HCT116 (cell line): ENCODE results near the gene MGAT4A. TPM values are rescaled to one million over a fixed set of nuclear protein-coding genes. Genes with fewer than 3 reads are reported as not detected.

ENCODE experiments used
- ATAC-seq: fragments of 200-7000 bp; cut with Tn5 transposase; 2 replicates; pipeline ENCODE4 v1.9.1; 2020; ENCODE audit warnings: mild to moderate bottlenecking, moderate library complexity
- BruUV-seq: library from RNA; stranded (reverse); fragments of 400-500 nt; replicated peaks from 2 replicates; lab custom pipeline; 2021; lab: Mats Ljungman, UMichigan
- CTCF ChIA-PET: fragments of 300-600 bp; sonication (Branson Sonifier 250); formaldehyde crosslinking; loops from one replicate; lab custom pipeline; 2021; ENCODE audit warnings: antibody characterized with exemption; lab: Charles Lee
- POLR2A ChIA-PET: fragments of 300-600, 350-600 bp; sonication (Branson Sonifier 250); formaldehyde crosslinking; loops from one replicate; lab custom pipeline; 2021; ENCODE audit warnings: antibody characterized with exemption; lab: Charles Lee
- RAD21 ChIA-PET, 2 experiments: fragments of 300-600 bp; sonication (Branson Sonifier 250); formaldehyde crosslinking; loops; one replicate each; lab custom pipeline; 2023; ENCODE audit warnings: low total read pairs in 2 of 2; ENCODE audit not compliant: uncharacterized antibody in 2 of 2, unreplicated experiment in 2 of 2, low non-redundant PET in 1 of 2; lab: Charles Lee
- DNase-seq: peaks from one replicate; pipeline ENCODE4 v3.0.0-alpha.2; 2010; ENCODE audit warnings: low read depth, low spot score
- H2AFZ ChIP-seq: fragments of 200-600 bp; shearing (Covaris generic), sonication (generic); 2 replicates; pipeline ENCODE4 v1.6.1; 2017; ENCODE audit warnings: low read depth, mixed run types, mixed read lengths, antibody characterized with exemption, low read length; ENCODE audit not compliant: poor library complexity, severe bottlenecking
- H3K27ac ChIP-seq: 2 replicates; pipeline ENCODE4 v1.5.1; 2012; ENCODE audit warnings: low read depth, low read length
- H3K27me3 ChIP-seq: fragments of 200-600 bp; sonication (generic); 2 replicates; pipeline ENCODE4 v1.6.1; 2016; ENCODE audit warnings: mixed run types, low read length, mixed read lengths; ENCODE audit not compliant: insufficient read depth
- H3K36me3 ChIP-seq, 2 experiments: fragments of 200-500 bp in 1 of 2; fragments of 200-600 bp in 1 of 2; sonication (Bioruptor generic) in 1 of 2; sonication (generic) in 1 of 2; 2 replicates each; pipeline versions ENCODE4 v1.5.1 to v1.6.1; 2014 to 2016; ENCODE audit warnings: low read length in 2 of 2, inconsistent platforms in 1 of 2, mixed read lengths in 1 of 2, mixed run types in 1 of 2; ENCODE audit not compliant: insufficient read depth in 2 of 2, control insufficient read depth in 1 of 2
- H3K4me1 ChIP-seq, 2 experiments: fragments of 200-600 bp in 1 of 2; sonication (generic) in 1 of 2; 2 replicates each; pipeline versions ENCODE4 v1.5.1 to v1.6.1; 2012 to 2017; ENCODE audit warnings: low read length in 2 of 2, inconsistent platforms in 1 of 2, mild to moderate bottlenecking in 1 of 2, mixed read lengths in 1 of 2, mixed run types in 1 of 2, moderate library complexity in 1 of 2; ENCODE audit not compliant: insufficient read depth in 2 of 2, control insufficient read depth in 1 of 2
- H3K4me2 ChIP-seq: fragments of 200-600 bp; sonication (generic); 2 replicates; pipeline ENCODE4 v1.6.1; 2017; ENCODE audit warnings: mixed run types, low read length, mixed read lengths
- H3K4me3 ChIP-seq, 2 experiments: fragments of 200-600 bp in 1 of 2; sonication (generic) in 1 of 2; replicated peaks in 1 of 2; 2 replicates each; pipeline ENCODE4 v1.5.1; 2011 to 2016; ENCODE audit warnings: low read length in 2 of 2, control low read depth in 1 of 2, low read depth in 1 of 2, mild to moderate bottlenecking in 1 of 2, mixed read lengths in 1 of 2, mixed run types in 1 of 2
- H3K79me2 ChIP-seq: fragments of 200-600 bp; sonication (generic); 2 replicates; pipeline ENCODE4 v1.6.1; 2017; ENCODE audit warnings: mild to moderate bottlenecking, mixed run types, low read length, moderate library complexity, mixed read lengths; ENCODE audit not compliant: insufficient read depth
- H3K9ac ChIP-seq: fragments of 200-600 bp; sonication (generic); 2 replicates; pipeline ENCODE4 v1.6.1; 2016; ENCODE audit warnings: low read length, mixed read lengths
- H3K9me2 ChIP-seq: fragments of 200-600 bp; sonication (generic), shearing (Covaris generic); 2 replicates; pipeline ENCODE4 v1.6.1; 2017; ENCODE audit warnings: mixed run types, mild to moderate bottlenecking, moderate library complexity; ENCODE audit not compliant: insufficient read depth
- H3K9me3 ChIP-seq, 2 experiments: fragments of 200-500 bp in 1 of 2; fragments of 200-600 bp in 1 of 2; sonication (Bioruptor generic) in 1 of 2; sonication (generic) in 1 of 2; 2 replicates each; pipeline ENCODE4 v1.6.1; 2014 to 2017; ENCODE audit warnings: low read length in 2 of 2, mixed read lengths in 2 of 2, inconsistent platforms in 1 of 2, low read depth in 1 of 2, mild to moderate bottlenecking in 1 of 2, mixed run types in 1 of 2, moderate library complexity in 1 of 2; ENCODE audit not compliant: control insufficient read depth in 1 of 2, insufficient read depth in 1 of 2
- H4K20me1 ChIP-seq: fragments of 200-600 bp; sonication (generic), shearing (Covaris generic); 2 replicates; pipeline ENCODE4 v1.6.1; 2017; ENCODE audit warnings: mixed run types, mild to moderate bottlenecking, moderate library complexity; ENCODE audit not compliant: insufficient read depth
- CBX3 ChIP-seq: IDR thresholded peaks from 2 replicates; pipeline ENCODE4 v1.6.1; 2012; ENCODE audit warnings: low read depth
- CEBPB ChIP-seq: IDR thresholded peaks from 2 replicates; pipeline ENCODE4 v1.6.1; 2012; ENCODE audit warnings: low read depth
- EZH2 ChIP-seq: fragments of 200-600 bp; sonication (generic); IDR thresholded peaks from 2 replicates; pipeline ENCODE4 v1.6.1; 2017; ENCODE audit warnings: antibody characterized with exemption, mixed run types
- FOSL1 ChIP-seq: IDR thresholded peaks from 2 replicates; pipeline ENCODE4 v1.6.1; 2012; ENCODE audit warnings: low read depth
- RAD21 ChIP-seq: IDR thresholded peaks from 2 replicates; pipeline ENCODE4 v1.6.1; 2012; ENCODE audit warnings: low read depth, mild to moderate bottlenecking
- SIN3A ChIP-seq: IDR thresholded peaks from 2 replicates; pipeline ENCODE4 v1.6.1; 2012; ENCODE audit warnings: low read depth
- SP1 ChIP-seq: IDR thresholded peaks from 2 replicates; pipeline ENCODE4 v1.6.1; 2012; ENCODE audit warnings: low read depth
- SRF ChIP-seq: IDR thresholded peaks from 2 replicates; pipeline ENCODE4 v1.6.1; 2012; ENCODE audit warnings: low read depth
- TCF7L2 ChIP-seq: IDR thresholded peaks from 2 replicates; pipeline ENCODE4 v1.7.0; 2011; ENCODE audit warnings: borderline replicate concordance, inconsistent platforms; ENCODE audit not compliant: insufficient read depth, insufficient read length; ENCODE audit errors: extremely low read depth
- YY1 ChIP-seq: IDR thresholded peaks from 2 replicates; pipeline ENCODE4 v1.6.1; 2011; ENCODE audit warnings: low read length, low read depth, moderate library complexity, mild to moderate bottlenecking; ENCODE audit not compliant: insufficient replicate concordance; ENCODE audit errors: extremely low read depth
- ZFX ChIP-seq: fragments of 450-650 bp; IDR thresholded peaks from 2 replicates; pipeline ENCODE4 v1.6.1; 2017
- intact Hi-C: fragments of 100-400 bp; cut with micrococcal nuclease; formaldehyde crosslinking; loops from 2 replicates; pipeline ENCODE4 v1.10.0; 2022
- total RNA-seq: library from RNA; stranded (reverse); gene quantifications from one replicate; pipeline ENCODE4 v1.2.1, GENCODE V29; 2021; ENCODE audit not compliant: unreplicated experiment
- TF ChIP-seq, protein P1 (sequence below): IDR thresholded peaks from 2 replicates; pipeline ENCODE4 v1.6.1; 2012
- TF ChIP-seq, protein P2 (sequence below): IDR thresholded peaks from 2 replicates; pipeline ENCODE4 v1.6.1; 2011; ENCODE audit warnings: mild to moderate bottlenecking, low read length, moderate library complexity; ENCODE audit not compliant: insufficient replicate concordance; ENCODE audit errors: extremely low read depth
- TF ChIP-seq, protein P3 (sequence below): IDR thresholded peaks from 2 replicates; pipeline ENCODE4 v1.6.1; 2012; ENCODE audit warnings: low read depth
- TF ChIP-seq, protein P4 (sequence below), 3 experiments: fragments of 200-600 bp in 1 of 3; sonication (generic) in 1 of 3; IDR thresholded peaks in 2 of 3; conservative IDR thresholded peaks in 1 of 3; 2 replicates each; pipeline ENCODE4 v1.5.1; 2012 to 2017; ENCODE audit warnings: low read depth in 2 of 3, low read length in 2 of 3, antibody characterized with exemption in 1 of 3, borderline replicate concordance in 1 of 3, control low read depth in 1 of 3, mild to moderate bottlenecking in 1 of 3, mixed read lengths in 1 of 3, mixed run types in 1 of 3, moderate library complexity in 1 of 3; ENCODE audit not compliant: insufficient read depth in 1 of 3
- TF ChIP-seq, protein P5 (sequence below): IDR thresholded peaks from 2 replicates; pipeline ENCODE4 v1.6.1; 2012

The MGAT4A gene
- total RNA-seq, 1 experiment from 2014 or later, result 10.2 TPM

DNA sequence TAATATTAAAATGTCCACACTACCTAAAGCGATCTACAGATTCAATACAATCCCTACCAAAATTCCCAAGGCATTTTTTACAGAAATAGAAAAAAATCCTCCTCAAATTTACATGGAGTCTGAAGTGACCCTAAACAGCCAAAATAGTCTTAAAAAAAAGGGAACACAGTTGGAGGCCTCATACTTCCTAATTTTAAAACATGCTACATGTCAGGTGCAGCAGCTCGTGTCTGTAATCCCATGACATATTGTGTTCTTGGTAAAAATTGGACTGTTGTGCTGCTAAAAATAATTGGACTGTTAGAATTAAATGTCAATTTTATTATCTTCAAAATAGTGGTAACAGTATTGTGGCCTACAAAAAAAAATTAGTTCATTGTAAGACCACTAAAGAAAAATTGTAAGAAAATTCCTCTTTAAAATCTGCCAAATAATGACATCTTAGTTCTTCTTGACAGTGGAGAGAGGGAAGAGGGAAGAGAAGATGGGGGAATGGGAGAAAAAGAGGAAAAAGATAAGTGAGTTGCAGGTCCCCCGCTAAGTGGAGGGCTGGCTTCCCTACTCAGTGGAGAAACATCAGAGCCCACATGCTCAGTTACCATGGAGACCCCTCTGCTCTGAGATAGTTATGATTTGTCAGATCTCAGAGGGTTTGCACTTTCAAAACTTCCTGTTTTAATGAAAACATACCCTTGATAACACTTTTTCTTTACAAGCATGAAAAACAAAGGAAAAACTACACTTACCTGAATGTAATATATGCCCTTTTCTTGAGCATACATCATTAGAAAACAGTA is 76.0 kb downstream of the MGAT4A start:
- Histone ChIP-seq H3K79me2 (no peaks in the 10 kb centered on the region), H3K4me1 (no peaks in the 10 kb centered on the region), H3K9me3 (no peaks in the 10 kb centered on the region), H3K4me3 (no peak overlapping the region), H3K27me3 (no peaks in the 10 kb centered on the region), H3K9ac (no peak overlapping the region), H2AFZ (no peak overlapping the region), H3K4me2 (no peak overlapping the region), H3K27ac (no peak overlapping the region), H3K36me3 (no peaks in the 10 kb centered on the region), H4K20me1 (no peaks in the 10 kb centered on the region)
- DNase-seq (no peak), ATAC-seq (no peak)
- BruUV-seq, result no TSS peak
- intact Hi-C loops, result no loop called here
- CTCF ChIA-PET, result no interaction called here
- RAD21 ChIA-PET, result no interaction called here
- POLR2A ChIA-PET, result no interaction called here
- TF ChIP-seq SRF (no peak), YY1 (no peak), CBX3 (no peak), SP1 (no peak), EZH2 (no peak), CEBPB (no peak), ZFX (no peak), SIN3A (no peak), RAD21 (no peak), FOSL1 (no peak), TCF7L2 (no peak)
- TF ChIP-seq, protein P1, sequence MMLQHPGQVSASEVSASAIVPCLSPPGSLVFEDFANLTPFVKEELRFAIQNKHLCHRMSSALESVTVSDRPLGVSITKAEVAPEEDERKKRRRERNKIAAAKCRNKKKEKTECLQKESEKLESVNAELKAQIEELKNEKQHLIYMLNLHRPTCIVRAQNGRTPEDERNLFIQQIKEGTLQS, result no peak
- TF ChIP-seq, protein P2, sequence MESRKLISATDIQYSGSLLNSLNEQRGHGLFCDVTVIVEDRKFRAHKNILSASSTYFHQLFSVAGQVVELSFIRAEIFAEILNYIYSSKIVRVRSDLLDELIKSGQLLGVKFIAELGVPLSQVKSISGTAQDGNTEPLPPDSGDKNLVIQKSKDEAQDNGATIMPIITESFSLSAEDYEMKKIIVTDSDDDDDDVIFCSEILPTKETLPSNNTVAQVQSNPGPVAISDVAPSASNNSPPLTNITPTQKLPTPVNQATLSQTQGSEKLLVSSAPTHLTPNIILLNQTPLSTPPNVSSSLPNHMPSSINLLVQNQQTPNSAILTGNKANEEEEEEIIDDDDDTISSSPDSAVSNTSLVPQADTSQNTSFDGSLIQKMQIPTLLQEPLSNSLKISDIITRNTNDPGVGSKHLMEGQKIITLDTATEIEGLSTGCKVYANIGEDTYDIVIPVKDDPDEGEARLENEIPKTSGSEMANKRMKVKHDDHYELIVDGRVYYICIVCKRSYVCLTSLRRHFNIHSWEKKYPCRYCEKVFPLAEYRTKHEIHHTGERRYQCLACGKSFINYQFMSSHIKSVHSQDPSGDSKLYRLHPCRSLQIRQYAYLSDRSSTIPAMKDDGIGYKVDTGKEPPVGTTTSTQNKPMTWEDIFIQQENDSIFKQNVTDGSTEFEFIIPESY, result no peak
- TF ChIP-seq, protein P3, sequence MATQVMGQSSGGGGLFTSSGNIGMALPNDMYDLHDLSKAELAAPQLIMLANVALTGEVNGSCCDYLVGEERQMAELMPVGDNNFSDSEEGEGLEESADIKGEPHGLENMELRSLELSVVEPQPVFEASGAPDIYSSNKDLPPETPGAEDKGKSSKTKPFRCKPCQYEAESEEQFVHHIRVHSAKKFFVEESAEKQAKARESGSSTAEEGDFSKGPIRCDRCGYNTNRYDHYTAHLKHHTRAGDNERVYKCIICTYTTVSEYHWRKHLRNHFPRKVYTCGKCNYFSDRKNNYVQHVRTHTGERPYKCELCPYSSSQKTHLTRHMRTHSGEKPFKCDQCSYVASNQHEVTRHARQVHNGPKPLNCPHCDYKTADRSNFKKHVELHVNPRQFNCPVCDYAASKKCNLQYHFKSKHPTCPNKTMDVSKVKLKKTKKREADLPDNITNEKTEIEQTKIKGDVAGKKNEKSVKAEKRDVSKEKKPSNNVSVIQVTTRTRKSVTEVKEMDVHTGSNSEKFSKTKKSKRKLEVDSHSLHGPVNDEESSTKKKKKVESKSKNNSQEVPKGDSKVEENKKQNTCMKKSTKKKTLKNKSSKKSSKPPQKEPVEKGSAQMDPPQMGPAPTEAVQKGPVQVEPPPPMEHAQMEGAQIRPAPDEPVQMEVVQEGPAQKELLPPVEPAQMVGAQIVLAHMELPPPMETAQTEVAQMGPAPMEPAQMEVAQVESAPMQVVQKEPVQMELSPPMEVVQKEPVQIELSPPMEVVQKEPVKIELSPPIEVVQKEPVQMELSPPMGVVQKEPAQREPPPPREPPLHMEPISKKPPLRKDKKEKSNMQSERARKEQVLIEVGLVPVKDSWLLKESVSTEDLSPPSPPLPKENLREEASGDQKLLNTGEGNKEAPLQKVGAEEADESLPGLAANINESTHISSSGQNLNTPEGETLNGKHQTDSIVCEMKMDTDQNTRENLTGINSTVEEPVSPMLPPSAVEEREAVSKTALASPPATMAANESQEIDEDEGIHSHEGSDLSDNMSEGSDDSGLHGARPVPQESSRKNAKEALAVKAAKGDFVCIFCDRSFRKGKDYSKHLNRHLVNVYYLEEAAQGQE, result no peak
- TF ChIP-seq, protein P4, sequence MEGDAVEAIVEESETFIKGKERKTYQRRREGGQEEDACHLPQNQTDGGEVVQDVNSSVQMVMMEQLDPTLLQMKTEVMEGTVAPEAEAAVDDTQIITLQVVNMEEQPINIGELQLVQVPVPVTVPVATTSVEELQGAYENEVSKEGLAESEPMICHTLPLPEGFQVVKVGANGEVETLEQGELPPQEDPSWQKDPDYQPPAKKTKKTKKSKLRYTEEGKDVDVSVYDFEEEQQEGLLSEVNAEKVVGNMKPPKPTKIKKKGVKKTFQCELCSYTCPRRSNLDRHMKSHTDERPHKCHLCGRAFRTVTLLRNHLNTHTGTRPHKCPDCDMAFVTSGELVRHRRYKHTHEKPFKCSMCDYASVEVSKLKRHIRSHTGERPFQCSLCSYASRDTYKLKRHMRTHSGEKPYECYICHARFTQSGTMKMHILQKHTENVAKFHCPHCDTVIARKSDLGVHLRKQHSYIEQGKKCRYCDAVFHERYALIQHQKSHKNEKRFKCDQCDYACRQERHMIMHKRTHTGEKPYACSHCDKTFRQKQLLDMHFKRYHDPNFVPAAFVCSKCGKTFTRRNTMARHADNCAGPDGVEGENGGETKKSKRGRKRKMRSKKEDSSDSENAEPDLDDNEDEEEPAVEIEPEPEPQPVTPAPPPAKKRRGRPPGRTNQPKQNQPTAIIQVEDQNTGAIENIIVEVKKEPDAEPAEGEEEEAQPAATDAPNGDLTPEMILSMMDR (IDR thresholded peaks at IDR 0.05 in 2 of 3, conservative IDR thresholded peaks at IDR 0.05 in 1 of 3; ENCODE audit: borderline replicate concordance in 1 of 3, insufficient read depth in 1 of 3, low read depth in 2 of 3, low read length in 2 of 3), result no peak
- TF ChIP-seq, protein P5, sequence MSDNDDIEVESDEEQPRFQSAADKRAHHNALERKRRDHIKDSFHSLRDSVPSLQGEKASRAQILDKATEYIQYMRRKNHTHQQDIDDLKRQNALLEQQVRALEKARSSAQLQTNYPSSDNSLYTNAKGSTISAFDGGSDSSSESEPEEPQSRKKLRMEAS, result no peak
- TF ChIP-seq, all 23 proteins: peak for 0
- no peaks in the 10 kb centered on the region for H3K9me2 ChIP-seq
